G401.6 (cell line): ENCODE measurements around the gene PTEN.

ENCODE experiments used
- FAIRE-seq: peaks from 2 replicates; lab custom pipeline; 2012; peaks lifted over from hg19 to GRCh38; lab: Jason Lieb, UNC

Gene PTEN

DNA sequence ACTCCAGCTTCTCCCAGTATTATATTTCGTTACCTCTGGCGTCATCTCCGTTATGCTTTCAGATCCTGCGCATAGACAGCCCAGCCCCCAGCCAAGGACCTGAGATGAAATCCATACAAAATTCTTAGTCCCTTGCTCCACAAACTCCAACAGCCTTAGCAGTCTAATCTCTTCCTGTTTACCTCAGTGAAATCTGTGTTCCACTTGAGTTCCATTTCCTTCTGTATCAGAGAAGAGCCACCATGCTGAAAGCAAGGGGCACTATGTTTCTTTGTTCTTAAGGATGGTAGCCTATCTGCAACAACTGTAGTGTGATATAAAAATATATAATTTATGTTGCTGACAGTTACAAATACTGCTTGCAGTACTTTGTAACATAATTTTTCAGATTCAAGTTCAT, 59.8 kb downstream of the PTEN start:
- FAIRE-seq = no peak

DNA sequence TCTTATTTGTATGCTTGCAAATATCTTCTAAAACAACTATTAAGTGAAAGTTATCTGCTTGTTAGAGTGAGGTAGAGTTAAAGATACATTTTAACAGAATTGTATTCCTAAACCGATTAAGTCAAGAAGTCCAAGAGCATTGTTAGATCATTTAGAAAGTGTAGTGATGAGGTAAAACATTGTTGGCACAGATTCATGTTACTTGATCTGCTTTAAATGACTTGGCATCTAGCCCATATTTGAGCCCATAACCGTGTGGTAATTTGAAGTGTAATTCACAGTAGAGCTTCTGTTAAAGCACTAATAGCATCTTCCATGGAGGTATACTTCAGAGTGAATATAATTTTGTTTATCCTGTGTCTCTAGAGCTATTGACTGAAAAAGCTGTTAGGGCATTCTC, 62.1 kb downstream of the PTEN start:
- no peak for FAIRE-seq

DNA sequence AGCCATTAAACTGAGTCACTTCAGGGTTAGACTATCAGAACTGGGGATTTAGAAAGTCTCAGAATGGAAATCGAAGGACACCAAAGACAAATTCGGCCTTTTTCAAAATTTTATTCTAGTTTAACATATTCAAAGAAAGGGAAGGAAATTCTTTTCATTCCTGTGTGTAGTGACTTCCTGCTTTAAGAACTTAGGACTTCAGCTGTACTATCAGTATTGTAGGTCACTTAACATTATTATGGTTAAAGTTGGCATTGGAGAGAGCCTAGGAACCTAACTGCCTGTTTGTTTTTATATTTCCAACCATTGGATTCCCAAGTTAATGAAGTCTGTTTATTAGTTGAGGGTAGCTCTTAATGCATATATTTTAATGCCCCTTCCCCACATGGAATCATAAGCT, 63.7 kb downstream of the PTEN start:
- FAIRE-seq = no peak

DNA sequence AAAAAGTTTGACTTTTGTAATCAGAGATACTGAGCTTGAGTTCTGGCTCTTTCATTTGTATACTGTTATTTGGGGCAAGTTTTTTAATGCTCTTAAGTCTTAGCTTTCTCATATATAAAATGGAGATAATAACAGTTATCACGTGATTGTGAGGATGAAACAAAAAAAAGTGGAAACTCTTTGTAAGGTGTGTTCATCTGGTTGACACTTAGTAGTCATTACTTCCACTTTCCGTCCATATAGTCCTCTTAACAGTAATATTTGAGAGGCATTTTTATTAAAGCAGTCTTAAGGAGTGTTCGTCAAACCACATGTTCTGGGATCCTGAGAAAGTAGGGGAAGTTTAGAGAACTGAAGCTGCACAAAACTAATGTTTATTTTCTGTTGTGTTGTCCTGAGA, 65.6 kb downstream of the PTEN start:
- FAIRE-seq = no peak

DNA sequence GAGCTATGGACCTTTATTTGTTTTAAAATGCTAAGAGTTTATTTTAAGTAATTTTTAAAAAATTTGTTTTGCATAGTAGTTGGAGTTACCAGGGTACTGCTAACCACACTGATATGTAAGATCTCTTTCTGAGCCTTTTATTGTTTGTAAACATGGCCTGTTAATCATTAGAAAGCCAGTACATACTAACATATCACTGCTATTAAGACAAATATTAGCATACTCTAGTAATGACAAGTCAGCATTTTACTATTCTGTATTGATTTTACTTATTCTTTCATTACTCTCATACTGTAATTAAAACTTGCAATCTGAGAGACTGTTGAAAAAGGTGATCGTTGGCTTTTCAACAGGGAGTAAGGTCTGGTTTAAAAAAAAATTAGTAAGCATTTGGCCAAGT, 66.7 kb downstream of the PTEN start:
- no peak for FAIRE-seq

DNA sequence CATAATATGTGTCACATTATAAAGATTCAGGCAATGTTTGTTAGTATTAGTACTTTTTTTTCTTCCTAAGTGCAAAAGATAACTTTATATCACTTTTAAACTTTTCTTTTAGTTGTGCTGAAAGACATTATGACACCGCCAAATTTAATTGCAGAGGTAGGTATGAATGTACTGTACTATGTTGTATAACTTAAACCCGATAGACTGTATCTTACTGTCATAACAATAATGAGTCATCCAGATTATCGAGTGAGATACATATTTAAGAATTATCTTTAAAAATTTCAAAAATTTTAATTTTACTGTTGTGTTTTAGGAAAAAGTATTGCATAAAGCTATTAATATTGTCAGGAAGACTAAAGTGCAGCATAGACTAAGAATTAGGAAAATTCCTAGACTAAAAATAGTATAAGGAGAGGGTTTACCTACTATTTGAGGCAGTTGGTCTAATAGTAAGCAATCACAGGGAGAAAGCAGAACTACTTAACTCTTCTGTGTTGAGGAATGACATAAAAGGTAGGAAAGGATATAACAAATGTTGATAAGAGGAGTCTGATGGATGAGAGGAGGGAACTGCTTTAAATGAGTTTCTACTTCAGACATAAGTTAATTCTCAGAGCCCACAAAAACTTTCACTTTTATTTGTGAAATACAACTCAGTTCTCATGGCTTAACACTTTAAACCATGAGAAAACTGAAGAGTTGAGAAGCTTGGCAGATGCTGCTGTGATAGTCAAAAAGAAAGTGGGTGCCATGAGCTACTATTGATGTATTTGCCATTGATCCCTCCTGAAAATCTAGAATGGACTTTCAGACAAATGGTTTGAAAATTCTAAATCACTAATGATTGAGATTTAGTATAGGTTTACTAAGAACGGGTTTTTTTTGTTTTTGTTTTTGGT, 67.8 kb downstream of the PTEN start:
- FAIRE-seq = no peak

DNA sequence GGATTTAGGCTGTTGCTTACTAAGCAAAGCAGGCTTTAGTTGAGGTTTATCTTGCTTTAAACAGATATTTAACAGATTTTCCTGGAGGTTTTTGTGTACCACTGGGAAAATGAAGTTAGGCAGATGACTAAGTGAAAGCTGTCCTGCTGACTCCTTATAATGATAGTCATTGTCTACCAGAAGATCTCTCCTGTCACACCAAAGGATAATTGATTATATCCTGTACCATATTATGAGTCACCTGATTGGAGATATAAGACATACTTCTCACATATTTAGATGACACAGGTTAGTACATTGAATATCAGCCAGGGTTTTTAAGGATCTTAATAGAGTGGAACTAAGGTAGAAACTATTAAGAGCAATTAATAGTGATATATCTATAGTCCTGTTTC, 68.4 kb downstream of the PTEN start:
- FAIRE-seq = no peak

DNA sequence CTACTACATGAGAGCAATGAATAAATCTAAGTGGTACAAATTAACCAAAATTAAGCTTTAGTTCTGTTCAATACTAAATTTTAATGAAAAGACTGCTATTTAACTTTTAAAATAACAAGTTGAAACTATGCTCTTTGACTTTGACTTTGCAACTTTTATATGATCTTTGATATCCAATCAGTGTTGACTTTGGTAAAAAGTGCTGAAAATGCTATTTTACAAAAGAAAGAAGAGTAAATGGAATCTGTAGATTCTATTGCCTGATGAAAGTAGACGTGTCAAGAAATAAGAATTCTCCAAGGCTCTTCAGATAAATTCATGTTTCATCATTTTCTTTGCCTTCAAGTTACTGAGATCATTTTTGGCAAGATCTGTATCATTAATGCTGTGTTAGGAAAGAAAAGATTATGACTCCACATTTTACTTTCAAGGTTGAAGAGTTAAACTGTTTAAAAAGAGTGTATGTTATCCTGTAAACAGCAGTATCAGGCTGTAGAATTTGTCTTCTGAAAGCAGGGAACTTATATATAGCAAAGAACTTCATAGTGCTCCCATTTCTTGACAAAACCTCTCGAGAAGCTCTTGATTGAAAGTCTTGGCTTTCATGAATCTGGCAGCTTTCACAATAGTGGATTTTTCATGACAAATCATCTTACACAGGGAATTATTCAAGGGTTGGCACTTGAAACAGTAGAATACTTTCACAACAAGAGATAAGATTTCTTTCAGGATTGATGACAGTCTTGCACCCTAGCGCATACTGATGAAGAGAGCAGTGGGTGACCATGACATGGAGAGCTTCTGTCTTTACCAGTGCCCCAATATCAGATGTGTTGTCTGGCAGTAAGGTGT, 72.1 kb downstream of the PTEN start:
- FAIRE-seq = no peak

DNA sequence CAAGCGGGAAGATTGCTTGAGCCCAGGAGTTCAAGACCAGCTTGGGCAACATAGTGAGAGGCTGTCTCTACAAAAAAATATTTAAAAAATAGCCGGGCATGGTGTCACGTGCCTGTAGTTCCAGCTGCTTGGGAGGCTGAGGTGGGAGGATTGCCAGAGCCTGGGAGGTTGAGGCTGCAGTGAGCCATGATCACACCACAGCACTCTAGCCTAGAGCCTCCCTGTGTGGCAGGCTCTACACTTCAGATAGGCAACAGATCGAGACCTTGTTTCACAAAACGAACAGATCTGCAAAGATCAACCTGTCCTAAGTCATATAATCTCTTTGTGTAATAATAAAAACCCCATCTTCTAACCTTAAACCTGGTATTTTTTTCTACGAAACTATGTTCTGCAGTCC, 76.8 kb downstream of the PTEN start:
- no peak for FAIRE-seq

DNA sequence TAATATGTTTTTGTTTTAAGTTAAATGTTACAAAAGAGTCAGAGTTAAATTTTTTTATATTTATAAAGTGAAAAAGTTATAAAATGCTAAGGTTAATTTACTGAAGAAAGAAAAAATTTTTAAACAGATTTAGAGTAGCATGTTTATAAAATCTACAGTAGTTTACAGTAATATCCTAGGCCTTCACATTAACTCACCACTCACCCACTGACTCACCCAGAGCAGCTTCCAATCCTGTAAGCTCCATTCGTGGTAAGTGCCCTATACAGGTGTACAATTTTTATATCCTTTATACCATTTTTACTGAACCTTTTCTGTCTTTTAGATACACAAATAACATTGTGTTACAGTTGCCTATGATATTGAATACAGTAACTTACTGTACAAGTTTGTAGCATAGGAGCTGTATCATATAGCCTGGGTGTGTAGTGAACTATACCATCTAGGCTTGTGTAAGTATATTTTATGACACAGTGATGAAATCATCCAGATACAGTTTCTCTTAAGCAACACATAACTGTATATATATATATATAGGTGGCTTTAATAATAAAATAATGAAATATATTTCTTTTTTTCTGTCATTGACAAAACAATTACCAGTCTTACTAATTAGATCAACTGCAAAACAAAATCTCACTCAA, 79.6 kb downstream of the PTEN start:
- FAIRE-seq = peak; percentile 94

DNA sequence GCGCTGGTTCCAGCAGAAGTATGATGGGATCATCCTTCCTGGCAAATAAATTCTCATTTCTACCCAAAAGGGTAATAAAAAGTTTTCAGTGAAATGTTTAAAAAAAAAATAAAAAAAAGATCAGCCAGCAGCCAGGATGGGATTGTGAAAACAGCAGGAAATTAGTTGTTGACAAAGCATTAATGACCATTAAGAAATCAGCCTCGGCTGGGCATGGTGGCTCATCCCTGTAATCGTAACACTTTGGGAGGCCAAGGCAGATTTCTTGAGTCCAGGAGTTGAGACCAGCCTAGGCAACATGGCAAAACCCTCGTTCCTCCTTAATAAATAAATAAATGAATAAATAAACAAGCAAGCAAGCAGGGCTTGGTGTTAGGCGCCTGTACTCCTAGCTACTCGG, 82.6 kb downstream of the PTEN start:
- no peak for FAIRE-seq

DNA sequence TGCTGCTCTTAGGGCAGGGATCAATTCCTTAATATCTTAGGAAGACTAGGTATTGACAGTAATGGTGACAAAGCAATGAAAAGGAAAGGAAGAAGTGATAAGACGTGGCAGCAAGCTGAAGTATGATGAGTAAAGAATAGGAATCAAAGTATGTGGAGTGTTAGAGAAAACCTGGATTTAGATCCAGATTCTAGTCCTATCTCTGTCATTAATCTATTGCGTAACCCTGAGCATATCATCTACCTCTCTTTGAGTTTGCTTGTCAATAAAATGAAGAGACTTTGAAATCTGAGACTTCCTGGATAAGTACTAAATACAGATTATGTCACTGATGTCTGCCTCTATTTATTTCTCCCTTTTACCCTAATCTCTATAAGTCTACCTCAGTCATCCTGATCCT, 89.2 kb downstream of the PTEN start:
- no peak for FAIRE-seq

DNA sequence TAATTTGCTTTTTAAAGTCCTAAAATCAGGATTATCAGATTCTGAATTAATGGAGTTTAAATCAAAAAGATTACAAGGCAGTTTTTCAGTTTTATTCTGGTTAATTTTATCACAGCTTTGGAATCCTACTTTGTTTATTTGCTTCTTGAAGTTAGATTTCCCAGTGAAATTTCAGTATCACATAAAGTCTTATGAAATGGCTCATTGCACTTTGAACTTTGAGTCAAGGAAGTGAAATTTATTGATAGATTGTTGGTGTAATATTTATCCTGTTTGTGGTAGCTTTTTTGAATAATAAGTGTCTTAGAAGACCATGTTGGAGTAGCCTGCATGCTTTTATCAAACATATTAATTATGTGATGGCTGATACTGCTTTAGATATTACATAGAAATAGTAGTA, 92.6 kb downstream of the PTEN start:
- no peak for FAIRE-seq

DNA sequence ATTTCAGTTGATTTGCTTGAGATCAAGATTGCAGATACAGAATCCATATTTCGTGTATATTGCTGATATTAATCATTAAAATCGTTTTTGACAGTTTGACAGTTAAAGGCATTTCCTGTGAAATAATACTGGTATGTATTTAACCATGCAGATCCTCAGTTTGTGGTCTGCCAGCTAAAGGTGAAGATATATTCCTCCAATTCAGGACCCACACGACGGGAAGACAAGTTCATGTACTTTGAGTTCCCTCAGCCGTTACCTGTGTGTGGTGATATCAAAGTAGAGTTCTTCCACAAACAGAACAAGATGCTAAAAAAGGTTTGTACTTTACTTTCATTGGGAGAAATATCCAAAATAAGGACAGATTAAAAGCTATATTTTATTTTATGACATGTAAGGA, 94.3 kb downstream of the PTEN start:
- FAIRE-seq = no peak

DNA sequence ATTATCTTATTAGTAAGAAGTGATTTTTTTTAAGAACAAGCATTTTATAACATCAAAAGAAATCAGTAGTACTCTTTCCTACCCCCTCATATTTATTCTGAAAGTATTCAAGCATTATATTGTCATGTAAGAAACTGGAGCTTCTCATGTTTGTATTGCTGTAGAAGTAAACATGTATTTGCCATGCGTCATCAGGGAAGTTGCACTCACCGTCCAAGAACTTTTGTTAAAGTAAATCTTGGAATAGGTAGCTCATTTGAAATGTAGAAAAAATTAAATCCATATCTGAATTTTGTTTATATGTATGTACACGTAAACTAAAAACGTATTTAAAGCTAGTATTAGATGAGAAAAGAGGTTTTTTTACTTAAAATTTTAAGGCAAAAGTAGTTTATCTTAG, 96.8 kb downstream of the PTEN start:
- FAIRE-seq = no peak

DNA sequence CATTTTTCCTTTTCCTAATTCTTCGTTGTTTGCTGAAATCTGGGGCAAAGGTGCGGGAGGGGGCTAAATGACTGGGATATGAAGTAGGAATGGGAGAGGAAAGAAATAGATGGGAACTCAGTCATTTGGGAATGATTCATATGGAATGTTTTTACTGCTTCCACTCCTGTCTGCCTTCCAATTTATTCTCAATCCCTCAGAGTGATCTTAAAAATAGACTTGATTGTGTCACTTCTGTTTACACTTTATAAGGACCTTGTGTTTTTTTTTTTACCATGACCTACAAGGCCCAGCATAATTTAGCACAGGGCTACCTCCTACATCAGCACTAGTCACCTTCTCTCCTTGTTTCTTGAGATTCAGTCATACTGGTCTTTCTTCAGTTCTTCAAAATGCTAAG, 97.9 kb downstream of the PTEN start:
- no peak for FAIRE-seq

DNA sequence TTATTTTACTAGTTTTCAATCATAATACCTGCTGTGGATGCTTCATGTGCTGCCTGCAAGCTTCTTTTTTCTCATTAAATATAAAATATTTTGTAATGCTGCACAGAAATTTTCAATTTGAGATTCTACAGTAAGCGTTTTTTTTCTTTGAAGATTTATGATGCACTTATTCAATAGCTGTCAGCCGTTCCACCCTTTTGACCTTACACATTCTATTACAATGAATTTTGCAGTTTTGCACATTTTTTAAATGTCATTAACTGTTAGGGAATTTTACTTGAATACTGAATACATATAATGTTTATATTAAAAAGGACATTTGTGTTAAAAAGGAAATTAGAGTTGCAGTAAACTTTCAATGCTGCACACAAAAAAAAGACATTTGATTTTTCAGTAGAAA, 103.0 kb downstream of the PTEN start:
- no peak for FAIRE-seq

DNA sequence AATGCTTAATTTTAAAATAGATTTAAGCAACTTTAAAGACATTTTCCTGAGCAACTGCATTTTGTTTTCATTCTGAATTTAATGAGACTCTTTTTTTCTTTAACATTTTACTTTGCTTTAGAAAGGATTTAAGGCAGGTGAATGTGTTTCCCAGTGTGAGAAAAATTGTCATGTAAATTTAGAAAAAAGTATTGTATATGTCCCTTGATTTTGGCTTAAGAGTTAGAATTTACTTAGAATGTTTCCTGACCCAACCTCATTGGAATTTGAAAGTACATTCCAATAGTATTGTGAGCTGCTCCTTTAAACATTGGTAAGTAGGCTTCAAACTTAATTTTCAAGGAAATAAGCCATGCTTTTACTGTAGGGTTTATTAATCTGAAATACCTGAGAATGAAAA, 110.2 kb downstream of the PTEN start:
- FAIRE-seq = no peak

DNA sequence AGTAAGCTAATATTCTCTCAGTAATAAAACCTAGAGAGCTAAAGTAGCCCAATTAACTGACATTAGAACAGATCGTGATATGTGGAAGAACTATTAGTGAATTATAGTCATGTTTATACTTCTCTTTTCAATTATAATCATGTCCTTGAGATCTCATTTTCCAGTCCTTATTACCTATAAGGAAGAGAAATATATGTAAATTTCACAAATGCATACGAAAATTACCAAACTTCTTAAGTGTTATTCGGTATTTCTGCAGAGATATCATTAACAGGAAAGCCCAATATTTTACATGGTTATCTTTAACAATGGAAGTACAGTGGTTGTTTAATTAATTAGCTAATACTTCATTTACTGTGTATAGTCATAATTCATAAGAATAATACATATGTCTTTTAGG, 110.7 kb downstream of the PTEN start:
- no peak for FAIRE-seq

DNA sequence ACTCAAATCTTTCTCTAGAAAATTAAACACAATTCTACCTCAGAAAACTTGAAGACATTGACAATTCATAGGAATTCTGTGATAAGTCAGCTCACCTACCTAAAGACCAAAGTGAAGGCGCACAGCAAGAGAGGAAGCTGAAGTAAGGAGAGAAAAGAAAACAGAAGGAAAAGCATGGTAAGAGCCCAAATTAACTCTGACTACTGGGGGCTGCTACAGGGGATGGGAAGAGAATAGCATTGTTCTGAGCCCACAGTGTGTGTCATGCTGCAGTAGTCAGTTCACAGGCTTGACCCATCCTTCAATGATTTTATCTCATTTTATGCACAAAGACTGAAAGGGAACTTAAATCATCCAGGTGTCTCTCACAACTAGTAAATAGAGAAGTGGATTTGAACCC, 111.3 kb downstream of the PTEN start:
- no peak for FAIRE-seq

DNA sequence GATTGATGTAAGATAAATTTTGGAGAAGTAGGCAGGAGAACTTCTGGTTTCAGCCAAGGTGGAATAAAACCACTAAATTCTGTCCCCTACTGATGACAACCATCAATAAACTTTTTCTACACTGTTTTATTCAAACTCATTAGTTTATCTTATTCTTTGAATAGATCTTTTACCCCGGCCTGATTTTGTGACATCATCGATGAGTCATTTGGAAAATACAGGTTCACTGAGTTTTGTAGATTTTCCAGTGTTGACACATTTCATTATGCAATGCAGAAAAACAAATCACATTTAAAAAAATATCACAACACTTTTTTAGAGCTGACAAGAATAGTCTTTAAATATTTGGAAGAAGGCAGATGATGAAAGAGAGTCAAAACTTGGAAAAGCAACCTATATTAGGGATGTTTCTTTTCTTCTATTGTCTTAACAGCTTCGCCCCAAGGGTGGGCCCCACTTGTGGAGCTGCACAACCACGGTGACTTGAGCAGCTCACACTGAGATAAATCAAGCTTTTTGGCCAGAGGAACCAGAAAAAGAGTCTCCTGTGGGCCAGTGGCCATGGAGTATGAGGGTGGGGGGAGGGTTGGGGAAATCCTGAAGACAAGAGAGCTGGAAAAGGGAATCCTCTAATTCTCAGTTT, 112.8 kb downstream of the PTEN start:
- no peak for FAIRE-seq

DNA sequence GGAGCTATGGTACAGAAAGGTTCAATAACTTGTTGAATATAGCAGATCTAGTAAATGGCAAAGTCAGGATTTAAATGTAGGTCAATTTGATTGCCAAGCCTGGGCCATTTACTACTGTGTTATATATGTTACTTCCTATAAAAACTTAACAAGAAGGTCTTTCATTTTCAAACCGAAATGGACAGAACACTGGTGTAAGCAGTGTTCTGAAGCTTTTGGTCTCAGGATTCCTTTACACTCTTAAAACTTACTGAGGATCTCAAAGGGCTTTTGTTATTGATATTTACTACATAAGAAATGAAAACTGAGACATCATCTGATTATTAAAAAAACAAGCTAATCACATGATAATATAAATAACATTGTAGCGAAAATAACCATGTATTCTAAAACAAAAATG, 114.7 kb downstream of the PTEN start:
- no peak for FAIRE-seq

DNA sequence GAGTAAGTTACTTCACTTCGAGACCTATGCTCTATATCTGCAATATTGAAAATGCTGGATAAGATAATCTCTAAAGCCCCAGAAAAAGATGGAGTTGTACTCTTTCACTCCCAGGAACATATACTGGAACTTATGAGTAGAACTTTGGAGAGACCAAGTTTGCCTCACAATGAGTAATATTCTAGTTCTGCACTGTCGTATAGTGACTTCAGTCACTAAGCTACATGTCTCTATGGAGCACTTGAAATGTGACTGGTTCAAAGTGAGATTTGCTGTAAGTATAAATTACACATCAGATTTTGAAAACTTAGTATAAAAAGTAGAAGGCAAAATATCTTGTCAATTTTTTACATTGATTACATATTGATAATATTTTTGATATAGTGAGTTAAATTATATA, 116.4 kb downstream of the PTEN start:
- FAIRE-seq = no peak
